OCI-LY7 (cell line): ENCODE results near the gene ARFIP1. TPM values are rescaled to one million over a fixed set of nuclear protein-coding genes. Genes with fewer than 3 reads are reported as not detected.

Source experiments
- BruUV-seq: library from RNA; stranded (reverse); fragments of 400-500 nt; replicated peaks from 2 replicates; lab custom pipeline; 2021; lab: Mats Ljungman, UMichigan
- CTCF ChIA-PET: fragments of 300-600 bp; sonication (Branson Sonifier 250); formaldehyde crosslinking; loops from one replicate; lab custom pipeline; 2022; ENCODE audit warnings: antibody characterized with exemption; ENCODE audit not compliant: unreplicated experiment; lab: Charles Lee
- POLR2A ChIA-PET: fragments of 300-600 bp; sonication (Branson Sonifier 250); formaldehyde crosslinking; loops from one replicate; lab custom pipeline; 2022; ENCODE audit warnings: antibody characterized with exemption; lab: Charles Lee
- DNase-seq: peaks from one replicate; pipeline ENCODE4 v3.0.0-alpha.2; 2015; ENCODE audit warnings: low spot score
- H2AFZ ChIP-seq: fragments of 200-600 bp; sonication (generic), shearing (Covaris generic); 2 replicates; pipeline ENCODE4 v1.6.1; 2014; ENCODE audit warnings: mild to moderate bottlenecking, antibody characterized with exemption, low read length, moderate library complexity
- H3K27ac ChIP-seq: fragments of 200-600 bp; sonication (generic); 2 replicates; pipeline ENCODE4 v1.5.1; 2014; ENCODE audit warnings: mixed run types, low read depth, mild to moderate bottlenecking, moderate library complexity, low read length, inconsistent platforms; ENCODE audit not compliant: poor library complexity, severe bottlenecking
- H3K36me3 ChIP-seq: fragments of 200-600 bp; sonication (generic); 2 replicates; pipeline ENCODE4 v1.6.1; 2014; ENCODE audit warnings: mild to moderate bottlenecking, antibody characterized with exemption, low read length, moderate library complexity, mixed read lengths; ENCODE audit not compliant: insufficient read depth
- H3K4me1 ChIP-seq: fragments of 200-600 bp; sonication (generic); 2 replicates; pipeline ENCODE4 v1.5.1; 2014; ENCODE audit warnings: mild to moderate bottlenecking, low read length; ENCODE audit not compliant: insufficient read depth, poor library complexity, severe bottlenecking
- H3K4me2 ChIP-seq: fragments of 200-600 bp; sonication (generic); 2 replicates; pipeline ENCODE4 v1.6.1; 2014; ENCODE audit warnings: mild to moderate bottlenecking, low read length
- H3K4me3 ChIP-seq: fragments of 200-600 bp; sonication (generic); 2 replicates; pipeline ENCODE4 v1.5.1; 2014; ENCODE audit warnings: mild to moderate bottlenecking, low read depth, low read length; ENCODE audit not compliant: poor library complexity, severe bottlenecking
- H3K79me2 ChIP-seq: fragments of 200-600 bp; sonication (generic); 2 replicates; pipeline ENCODE4 v1.6.1; 2016; ENCODE audit warnings: low read depth, mild to moderate bottlenecking, low read length, moderate library complexity, mixed read lengths; ENCODE audit not compliant: insufficient read depth
- H3K9me2 ChIP-seq: fragments of 200-600 bp; sonication (generic); 2 replicates; pipeline ENCODE4 v1.6.1; 2016; ENCODE audit warnings: mild to moderate bottlenecking, low read length, mixed read lengths; ENCODE audit not compliant: insufficient read depth
- H3K9me3 ChIP-seq: fragments of 200-600 bp; sonication (generic); 2 replicates; pipeline ENCODE4 v1.6.1; 2014; ENCODE audit warnings: mild to moderate bottlenecking, mixed run types, low read length, mixed read lengths
- H4K20me1 ChIP-seq: fragments of 200-600 bp; sonication (generic); 2 replicates; pipeline ENCODE4 v1.6.1; 2014; ENCODE audit warnings: mild to moderate bottlenecking, antibody characterized with exemption, low read length, moderate library complexity, mixed read lengths; ENCODE audit not compliant: insufficient read depth
- EZH2phosphoT487 ChIP-seq: fragments of 200-600 bp; sonication (generic); IDR thresholded peaks from 2 replicates; pipeline ENCODE4 v1.6.1; 2018; ENCODE audit warnings: low read depth, borderline replicate concordance, mild to moderate bottlenecking, mixed run types, antibody characterized with exemption, low read length, moderate library complexity, mixed read lengths
- intact Hi-C: fragments of 100-400 bp; cut with micrococcal nuclease; formaldehyde crosslinking; loops from one replicate; pipeline ENCODE4 v1.10.0; 2022; ENCODE audit not compliant: unreplicated experiment
- total RNA-seq, 2 experiments: library from RNA; depleted of rRNA in 1 of 2; stranded (reverse); fragments of >200 nt in 1 of 2; shearing (Covaris generic) in 1 of 2; gene quantifications; 2 replicates each; pipeline ENCODE4 v1.2.3, GENCODE V29; 2014 to 2022
- TF ChIP-seq, protein P1 (sequence below): fragments of 200-600 bp; sonication (generic); conservative IDR thresholded peaks from 2 replicates; pipeline ENCODE4 v1.5.1; 2014; ENCODE audit warnings: mild to moderate bottlenecking, antibody characterized with exemption, low read length, moderate library complexity, mixed read lengths

ARFIP1 gene
- total RNA-seq, 2 experiments from 2014 or later = 27.0 to 29.3 TPM

DNA sequence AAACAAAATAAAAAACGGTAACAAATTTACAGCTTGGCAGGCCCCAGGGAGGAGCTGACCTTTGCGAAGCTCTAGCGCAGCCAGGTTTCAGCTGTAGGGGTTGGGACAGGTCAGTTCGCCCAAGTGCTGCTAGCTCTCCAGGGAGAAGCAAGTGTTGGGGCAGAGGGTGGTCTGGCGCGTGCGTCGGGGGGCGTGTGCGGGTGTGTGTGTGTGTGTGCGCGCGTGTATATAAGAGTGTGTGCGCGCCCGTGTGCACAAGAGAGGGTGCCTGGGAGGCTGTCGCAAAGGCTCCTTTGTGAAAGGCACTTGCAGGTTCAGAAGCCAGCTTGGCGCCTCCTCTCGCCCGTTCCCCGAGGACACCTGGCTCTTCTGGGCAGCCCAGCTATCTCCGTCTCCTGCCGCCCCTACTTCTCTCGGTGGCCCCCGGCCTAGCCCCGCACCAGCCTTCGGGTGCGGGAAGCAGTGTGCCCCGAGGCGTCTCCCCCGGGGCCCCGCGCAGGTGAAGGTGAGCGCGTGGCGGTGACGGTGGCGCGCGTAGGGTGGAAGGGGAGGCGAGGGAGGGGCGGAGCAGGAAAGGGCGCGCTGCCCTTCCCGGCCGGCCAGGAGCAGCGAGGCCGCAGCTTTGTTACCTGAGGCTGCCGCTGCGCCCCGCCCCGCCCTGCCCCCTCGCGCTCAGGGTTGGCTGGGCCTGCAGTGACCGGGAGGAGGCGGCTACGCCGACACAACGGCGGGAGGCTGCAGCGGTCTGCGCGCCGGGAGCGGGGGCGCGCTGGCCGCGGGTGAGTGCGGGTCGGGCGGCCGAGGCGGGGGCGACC is 156.1 kb downstream of the ARFIP1 start, which contains the start of gene FHDC1:
Gene FHDC1 (plus strand): TSS at position 693 of the 815 bp plus-strand sequence. CDS start 6,735 bp downstream, outside the sequence.
- no TSS peak for BruUV-seq
- intact Hi-C loops = loop anchor here (10.0 kb wide), 1 partner anchor 189 kb away; no protein-coding TSS in a partner anchor
- CTCF ChIA-PET = interaction anchor here (0.6 kb wide), 1 partner anchor 191 kb away, joined by 3 read pairs; no protein-coding TSS in a partner anchor
- no peaks in the 10 kb centered on the region for H4K20me1 ChIP-seq
- H3K9me3 ChIP-seq = no peaks in the 10 kb centered on the region
- POLR2A ChIA-PET = no interaction called here
- H3K4me3 ChIP-seq = no peak within 1 kb of the TSS
- no peak for DNase-seq
- H2AFZ ChIP-seq = no peak within 1 kb of the TSS
- H3K36me3 ChIP-seq = no peaks in the 10 kb centered on the region
- H3K27ac ChIP-seq = no peak within 1 kb of the TSS
- H3K4me1 ChIP-seq = no peaks in the 10 kb centered on the region
- no peak within 1 kb of the TSS for H3K4me2 ChIP-seq
- TF ChIP-seq, protein P1, sequence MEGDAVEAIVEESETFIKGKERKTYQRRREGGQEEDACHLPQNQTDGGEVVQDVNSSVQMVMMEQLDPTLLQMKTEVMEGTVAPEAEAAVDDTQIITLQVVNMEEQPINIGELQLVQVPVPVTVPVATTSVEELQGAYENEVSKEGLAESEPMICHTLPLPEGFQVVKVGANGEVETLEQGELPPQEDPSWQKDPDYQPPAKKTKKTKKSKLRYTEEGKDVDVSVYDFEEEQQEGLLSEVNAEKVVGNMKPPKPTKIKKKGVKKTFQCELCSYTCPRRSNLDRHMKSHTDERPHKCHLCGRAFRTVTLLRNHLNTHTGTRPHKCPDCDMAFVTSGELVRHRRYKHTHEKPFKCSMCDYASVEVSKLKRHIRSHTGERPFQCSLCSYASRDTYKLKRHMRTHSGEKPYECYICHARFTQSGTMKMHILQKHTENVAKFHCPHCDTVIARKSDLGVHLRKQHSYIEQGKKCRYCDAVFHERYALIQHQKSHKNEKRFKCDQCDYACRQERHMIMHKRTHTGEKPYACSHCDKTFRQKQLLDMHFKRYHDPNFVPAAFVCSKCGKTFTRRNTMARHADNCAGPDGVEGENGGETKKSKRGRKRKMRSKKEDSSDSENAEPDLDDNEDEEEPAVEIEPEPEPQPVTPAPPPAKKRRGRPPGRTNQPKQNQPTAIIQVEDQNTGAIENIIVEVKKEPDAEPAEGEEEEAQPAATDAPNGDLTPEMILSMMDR = no peak
- H3K9me2 ChIP-seq = no peaks in the 10 kb centered on the region
- H3K79me2 ChIP-seq = no peaks in the 10 kb centered on the region

DNA sequence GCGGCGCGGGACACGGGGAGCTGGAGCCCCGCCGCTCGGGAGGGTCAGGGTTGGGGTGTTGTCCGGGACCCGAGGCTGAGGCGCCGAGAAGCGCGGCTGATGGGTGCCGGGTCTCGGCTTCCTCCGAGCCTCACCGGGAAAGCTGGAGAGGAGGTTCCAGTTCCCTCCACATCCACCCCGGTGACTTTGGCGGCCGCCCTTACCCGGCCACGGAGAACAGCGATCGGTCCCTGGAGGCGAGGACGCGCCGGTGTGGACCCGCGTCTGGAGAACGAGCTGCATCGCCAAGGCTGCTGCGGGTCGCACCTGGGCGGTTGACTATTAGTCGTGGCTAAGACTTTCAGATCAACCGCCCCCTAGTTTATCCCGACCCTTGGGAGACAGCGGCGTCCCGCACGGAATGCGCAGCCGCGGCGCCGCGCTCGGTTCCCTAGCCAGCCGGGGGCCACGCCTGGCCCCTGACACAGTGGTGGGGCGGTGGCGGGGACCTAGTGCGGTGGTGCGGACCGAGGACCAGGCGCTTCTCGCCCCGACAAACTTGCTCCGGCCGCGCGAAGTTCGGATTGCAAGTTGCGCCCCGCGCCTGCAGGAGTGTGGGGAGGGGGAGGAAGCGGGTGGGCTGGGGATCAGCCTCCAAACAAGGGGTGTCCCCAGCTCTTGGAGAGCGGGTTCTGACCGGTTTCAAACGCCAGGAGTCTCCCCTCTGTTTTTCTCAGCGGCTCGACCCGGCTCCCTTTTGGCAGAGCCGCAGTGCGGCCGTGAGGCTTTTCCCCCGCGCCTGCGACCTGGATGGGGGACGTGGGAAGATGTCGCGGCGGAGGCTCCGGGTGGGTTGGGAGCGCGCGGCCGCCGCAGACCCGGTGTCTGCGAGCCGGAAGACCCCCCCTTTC is 156.9 kb downstream of the ARFIP1 start:
- Histone ChIP-seq H2AFZ (no peak overlapping the region), H3K4me1 (no peaks in the 10 kb centered on the region), H3K36me3 (no peaks in the 10 kb centered on the region), H3K4me2 (no peak overlapping the region), H3K27ac (no peak overlapping the region), H4K20me1 (no peaks in the 10 kb centered on the region), H3K79me2 (no peaks in the 10 kb centered on the region), H3K9me2 (no peaks in the 10 kb centered on the region), H3K4me3 (no peak overlapping the region), H3K9me3 (no peaks in the 10 kb centered on the region)
- CTCF ChIA-PET = interaction anchor here (0.6 kb wide), 1 partner anchor 190 kb away, joined by 3 read pairs; no protein-coding TSS in a partner anchor
- DNase-seq = no peak
- intact Hi-C loops = loop anchor here (10.0 kb wide), 1 partner anchor 188 kb away; no protein-coding TSS in a partner anchor
- BruUV-seq = no TSS peak
- TF ChIP-seq, protein P1 = no peak
- TF ChIP-seq EZH2phosphoT487 = no peak
- POLR2A ChIA-PET = no interaction called here
